Lower lobe of right lung (tissue), 2 donors: ENCODE results near the gene CDON. TPM values are rescaled to one million over a fixed set of nuclear protein-coding genes. Genes with fewer than 3 reads are reported as not detected.

Experiments used
- ATAC-seq, 2 donors: fragments of 200-7000 bp; cut with Tn5 transposase; one replicate each; pipeline ENCODE4 v1.9.1; 2020 to 2022; ENCODE audit warnings: mild to moderate bottlenecking in 2 of 2, moderate library complexity in 2 of 2
- DNase-seq: peaks from one replicate; pipeline ENCODE4 v3.0.0-alpha.2; 2020
- H3K27ac ChIP-seq: fragments of 200-600 bp; one replicate; pipeline ENCODE4 v1.8.0; 2022
- H3K27me3 ChIP-seq: fragments of 200-600 bp; one replicate; pipeline ENCODE4 v1.8.0; 2022; ENCODE audit warnings: low read depth
- H3K36me3 ChIP-seq: fragments of 200-600 bp; one replicate; pipeline ENCODE4 v1.8.0; 2022; ENCODE audit warnings: mild to moderate bottlenecking
- H3K4me1 ChIP-seq: fragments of 200-600 bp; one replicate; pipeline ENCODE4 v1.8.0; 2022
- H3K4me3 ChIP-seq: fragments of 200-600 bp; one replicate; pipeline ENCODE4 v1.8.0; 2022; ENCODE audit warnings: mild to moderate bottlenecking
- H3K9me3 ChIP-seq: fragments of 200-600 bp; one replicate; pipeline ENCODE4 v1.8.0; 2022
- intact Hi-C: fragments of 100-400 bp; cut with DNase I; formaldehyde crosslinking; loops from one replicate; pipeline ENCODE4 v1.11.0; 2022
- total RNA-seq: library from RNA; stranded (reverse); fragmentation: NEBNext Ultra II Directional; extraction: Animal tissue kit (Norgen Biotek cat#: 25700); gene quantifications from one replicate; pipeline ENCODE4 v1.2.1, GENCODE V29; 2021
- TF ChIP-seq, protein P1 (sequence below): fragments of 200-600 bp; IDR thresholded peaks from one replicate; pipeline ENCODE4 v1.8.0; 2022; ENCODE audit warnings: antibody characterized with exemption, mild to moderate bottlenecking
- donor health status: DM: no; HTN: yes; CAD: no; lungs with severe emphysema.

CDON gene
- total RNA-seq, 1 donor from 2014 or later, result 18.5 TPM

DNA sequence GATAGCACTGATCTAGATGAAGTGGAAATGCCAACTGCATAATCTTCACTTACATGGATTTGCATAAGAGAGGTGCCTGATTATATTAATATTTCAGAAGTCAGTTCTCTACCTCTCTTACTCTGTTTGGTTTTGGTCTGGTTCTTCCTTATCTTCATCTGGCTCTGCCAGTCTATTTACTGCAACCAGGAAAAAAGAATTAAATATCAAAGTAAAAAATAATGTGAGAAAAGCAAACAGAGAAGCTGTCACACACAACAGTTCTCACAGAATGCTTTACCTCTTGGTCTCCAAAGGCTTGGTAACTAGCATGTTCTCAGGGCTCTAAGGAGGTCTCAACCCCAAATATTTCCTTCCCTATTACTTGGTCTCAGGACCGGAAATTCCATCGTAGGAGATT, 110.1 kb downstream of the CDON start:
- TF ChIP-seq, protein P1, sequence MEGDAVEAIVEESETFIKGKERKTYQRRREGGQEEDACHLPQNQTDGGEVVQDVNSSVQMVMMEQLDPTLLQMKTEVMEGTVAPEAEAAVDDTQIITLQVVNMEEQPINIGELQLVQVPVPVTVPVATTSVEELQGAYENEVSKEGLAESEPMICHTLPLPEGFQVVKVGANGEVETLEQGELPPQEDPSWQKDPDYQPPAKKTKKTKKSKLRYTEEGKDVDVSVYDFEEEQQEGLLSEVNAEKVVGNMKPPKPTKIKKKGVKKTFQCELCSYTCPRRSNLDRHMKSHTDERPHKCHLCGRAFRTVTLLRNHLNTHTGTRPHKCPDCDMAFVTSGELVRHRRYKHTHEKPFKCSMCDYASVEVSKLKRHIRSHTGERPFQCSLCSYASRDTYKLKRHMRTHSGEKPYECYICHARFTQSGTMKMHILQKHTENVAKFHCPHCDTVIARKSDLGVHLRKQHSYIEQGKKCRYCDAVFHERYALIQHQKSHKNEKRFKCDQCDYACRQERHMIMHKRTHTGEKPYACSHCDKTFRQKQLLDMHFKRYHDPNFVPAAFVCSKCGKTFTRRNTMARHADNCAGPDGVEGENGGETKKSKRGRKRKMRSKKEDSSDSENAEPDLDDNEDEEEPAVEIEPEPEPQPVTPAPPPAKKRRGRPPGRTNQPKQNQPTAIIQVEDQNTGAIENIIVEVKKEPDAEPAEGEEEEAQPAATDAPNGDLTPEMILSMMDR, result no peak
- DNase-seq (no peak), ATAC-seq (no peak)
- no peaks in the 10 kb centered on the region for H3K4me1 ChIP-seq
- intact Hi-C loops, result no loop called here
- H3K4me3 ChIP-seq, result no peak overlapping the region
- no peaks in the 10 kb centered on the region for H3K27me3 ChIP-seq
- H3K27ac ChIP-seq, result no peak overlapping the region
- no peaks in the 10 kb centered on the region for H3K36me3 ChIP-seq
- no peaks in the 10 kb centered on the region for H3K9me3 ChIP-seq

DNA sequence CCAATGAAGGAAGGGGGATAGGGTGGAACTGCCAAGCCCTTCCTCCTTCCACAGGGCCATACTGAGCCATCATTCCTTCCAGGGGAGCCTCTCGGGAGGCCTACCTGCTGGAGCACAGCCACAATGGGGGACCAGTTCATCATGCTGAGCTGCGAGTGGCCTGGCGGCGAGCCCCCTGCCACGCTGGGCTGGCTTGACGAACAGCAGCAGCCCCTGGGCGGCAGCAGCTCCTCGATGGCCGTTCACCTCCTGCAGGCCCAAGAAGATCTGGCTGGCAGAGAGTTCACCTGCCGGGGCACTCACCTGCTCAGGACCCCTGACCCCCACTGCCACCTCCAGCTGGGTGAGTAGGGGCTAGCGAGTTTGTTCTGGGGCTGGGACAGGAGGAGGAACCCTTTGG, 110.9 kb downstream of the CDON start:
- Histone ChIP-seq H3K27ac (no peak overlapping the region), H3K4me3 (no peak overlapping the region), H3K4me1 (no peaks in the 10 kb centered on the region), H3K27me3 (no peaks in the 10 kb centered on the region), H3K9me3 (no peaks in the 10 kb centered on the region), H3K36me3 (no peaks in the 10 kb centered on the region)
- no peak for ATAC-seq
- TF ChIP-seq, protein P1, result no peak
- no peak for DNase-seq
- intact Hi-C loops, result no loop called here

DNA sequence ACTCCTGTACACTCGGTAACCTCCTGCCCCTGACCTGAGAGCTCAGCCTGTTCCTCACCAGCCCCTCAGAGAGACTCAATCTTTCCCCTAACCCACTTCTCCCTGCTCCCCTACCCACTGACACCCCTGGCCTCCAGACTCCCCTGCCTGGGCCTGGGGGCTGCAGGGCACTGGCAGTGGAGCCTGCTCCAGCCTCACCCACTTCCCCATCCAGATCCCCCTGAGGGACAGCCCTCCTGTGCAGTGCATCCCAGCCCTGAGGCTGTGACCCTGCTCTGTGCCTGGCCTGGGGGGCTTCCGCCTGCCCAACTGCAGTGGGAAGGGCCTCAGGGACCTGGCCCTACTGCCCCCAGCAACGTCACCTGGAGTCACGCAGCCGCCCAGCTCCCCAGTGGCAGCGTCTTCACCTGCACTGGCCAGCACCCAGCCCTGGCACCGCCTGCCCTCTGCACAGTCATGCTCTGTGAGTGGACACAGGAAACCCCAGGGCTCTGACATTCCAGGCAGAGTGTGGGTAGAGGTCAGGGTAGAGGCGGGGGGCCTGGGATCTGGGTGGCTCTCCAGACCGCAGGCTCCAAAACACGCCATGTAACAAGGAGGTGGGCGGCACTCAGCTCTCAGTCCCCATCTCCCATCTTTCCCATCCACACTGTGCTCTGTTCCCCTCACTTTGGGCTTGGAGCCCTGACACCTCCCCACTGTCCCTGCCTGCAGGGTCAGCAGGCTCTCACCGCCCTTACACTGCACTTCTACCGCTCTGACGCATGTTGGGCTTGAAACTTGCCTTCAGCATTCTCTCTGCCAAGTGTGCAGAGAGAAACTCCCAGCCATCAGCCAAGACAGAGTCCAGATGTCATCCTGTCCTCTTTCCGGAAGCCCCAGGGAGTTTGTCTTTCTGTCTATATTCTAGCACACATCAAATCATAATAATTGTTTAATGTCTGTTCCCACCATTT, 111.7 kb downstream of the CDON start:
- ATAC-seq (peak; percentile 46 to 51), DNase-seq (no peak)
- TF ChIP-seq, protein P1, result no peak
- intact Hi-C loops, result no loop called here
- Histone ChIP-seq H3K27ac (no peak overlapping the region), H3K4me3 (no peak overlapping the region), H3K4me1 (no peaks in the 10 kb centered on the region), H3K36me3 (no peaks in the 10 kb centered on the region), H3K9me3 (no peaks in the 10 kb centered on the region), H3K27me3 (no peaks in the 10 kb centered on the region)

DNA sequence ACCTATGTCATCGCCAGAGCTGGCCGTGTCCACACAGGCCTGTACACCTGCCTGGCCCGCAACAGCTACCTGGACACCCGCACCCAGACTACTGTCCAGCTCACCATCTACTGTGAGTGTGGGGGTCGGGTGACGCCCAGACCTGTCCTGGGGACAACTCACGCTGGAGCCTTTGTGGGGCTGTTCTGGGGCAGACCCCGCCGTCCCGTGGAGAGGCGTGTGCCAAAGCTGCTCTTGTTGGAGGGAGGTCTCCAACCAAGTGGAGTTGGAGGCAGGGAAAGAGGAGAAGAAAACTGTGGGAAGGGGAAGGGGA, 112.5 kb downstream of the CDON start:
- Histone ChIP-seq H3K4me1 (no peaks in the 10 kb centered on the region), H3K4me3 (no peak overlapping the region), H3K27me3 (no peaks in the 10 kb centered on the region), H3K36me3 (no peaks in the 10 kb centered on the region), H3K9me3 (no peaks in the 10 kb centered on the region), H3K27ac (no peak overlapping the region)
- intact Hi-C loops, result no loop called here
- ATAC-seq (no peak), DNase-seq (no peak)
- TF ChIP-seq, protein P1, result no peak

DNA sequence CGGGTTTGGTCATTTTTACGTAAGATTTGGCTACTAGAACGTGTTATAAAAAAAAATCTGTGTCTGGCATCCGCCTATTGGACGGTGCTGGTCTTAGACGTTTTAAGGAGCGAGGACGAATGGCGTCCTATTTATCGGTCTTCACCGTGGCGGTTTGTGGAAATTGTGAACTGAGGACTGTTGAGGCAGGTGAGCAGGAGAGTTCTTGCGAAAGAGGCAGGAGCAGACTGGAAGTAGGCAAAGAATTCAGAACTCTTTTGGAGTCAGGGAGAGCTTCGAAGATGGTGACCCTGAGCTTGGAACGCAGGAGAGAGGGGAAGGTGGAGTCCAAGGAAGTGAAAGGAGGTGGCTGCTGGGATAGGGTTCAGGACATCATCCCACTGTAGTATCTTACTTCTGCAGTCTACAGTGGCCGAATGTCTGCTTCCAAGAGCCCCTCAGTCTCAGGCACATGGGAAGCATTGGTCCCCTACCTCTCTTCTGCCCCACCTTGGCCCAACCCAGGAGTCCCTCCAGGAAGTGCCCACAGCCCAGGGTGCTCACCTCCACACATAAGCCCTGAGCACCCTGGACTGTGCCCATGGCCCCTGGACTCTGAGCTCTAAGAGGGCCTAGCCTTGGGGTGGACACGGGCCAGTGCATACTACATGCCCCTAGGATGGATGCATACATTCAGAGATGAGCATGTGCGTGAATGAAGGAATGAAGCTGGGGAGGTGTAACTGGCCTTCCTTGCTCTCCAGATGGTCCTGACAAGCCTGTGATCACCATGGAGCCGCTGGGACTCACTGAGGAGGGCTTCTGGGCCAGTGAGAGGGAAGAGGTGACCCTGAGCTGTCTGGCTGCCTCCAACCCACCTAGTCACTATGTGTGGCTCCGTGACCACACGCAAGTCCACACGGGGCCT, 113.1 kb downstream of the CDON start:
- H3K27ac ChIP-seq, result no peak overlapping the region
- H3K9me3 ChIP-seq, result no peaks in the 10 kb centered on the region
- TF ChIP-seq, protein P1, result no peak

More for the DNA sequence above, 113.1 kb downstream of the CDON start:
- ATAC-seq (no peak), DNase-seq (no peak)
- no peaks in the 10 kb centered on the region for H3K36me3 ChIP-seq
- H3K4me1 ChIP-seq, result no peaks in the 10 kb centered on the region
- intact Hi-C loops, result no loop called here
- no peaks in the 10 kb centered on the region for H3K27me3 ChIP-seq
- no peak overlapping the region for H3K4me3 ChIP-seq
